GM21737 (cell line): Measurements from ENCODE around the gene KRTAP4-12.
"Not testable (repeated sequence)": the region's sequence is repeated elsewhere in the genome, so short reads cannot be mapped to it uniquely, and the experiment has no call there.

ENCODE experiments used
- ATAC-seq: cut with Tn5 transposase; IDR thresholded peaks from one replicate; pipeline ENCODE4 v1.9.1; 2021; ENCODE audit warnings: mild to moderate bottlenecking, moderate library complexity; ENCODE audit not compliant: unreplicated experiment

The KRTAP4-12 gene

GRCh38 chr17:41098042-41098441, 25.9 kb downstream of the KRTAP4-12 start, which contains the start of gene KRTAP4-8:
KRTAP4-8 (minus strand) TSS chr17:41098142; CDS start chr17:41098084, 58 bp downstream.
- no peak for ATAC-seq

GRCh38 chr17:41096055-41096454, 27.9 kb downstream of the KRTAP4-12 start:
- no peak for ATAC-seq

- ATAC-seq, result not testable (repeated sequence)
Measured at GRCh38 chr17:41088760-41089352, 35.1 kb downstream of the KRTAP4-12 start.

DNA sequence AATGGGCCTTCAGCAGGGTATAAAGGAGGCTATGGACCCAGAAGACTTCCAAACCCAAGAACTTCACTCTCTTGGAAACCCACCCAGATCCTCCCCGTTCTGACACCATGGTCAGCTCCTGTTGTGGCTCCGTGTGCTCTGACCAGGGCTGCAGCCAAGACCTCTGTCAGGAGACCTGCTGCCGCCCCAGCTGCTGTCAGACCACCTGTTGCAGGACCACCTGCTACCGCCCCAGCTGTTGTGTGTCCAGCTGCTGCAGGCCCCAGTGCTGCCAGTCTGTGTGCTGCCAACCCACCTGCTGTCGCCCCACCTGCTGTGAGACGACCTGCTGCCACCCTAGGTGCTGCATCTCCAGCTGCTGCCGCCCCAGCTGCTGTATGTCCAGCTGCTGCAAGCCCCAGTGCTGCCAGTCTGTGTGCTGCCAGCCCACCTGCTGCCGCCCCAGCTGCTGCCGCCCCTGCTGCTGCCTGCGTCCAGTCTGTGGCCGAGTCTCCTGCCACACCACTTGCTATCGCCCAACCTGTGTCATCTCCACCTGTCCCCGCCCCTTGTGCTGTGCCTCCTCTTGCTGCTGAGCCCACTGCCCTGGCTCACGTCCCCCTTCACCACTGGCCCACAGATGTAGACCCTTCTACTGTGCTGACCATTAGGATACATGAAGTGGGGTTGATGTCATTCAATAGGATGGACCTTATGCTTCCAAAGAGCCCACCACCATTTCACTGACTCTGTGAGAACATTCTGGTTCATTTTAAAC, 39.7 kb downstream of the KRTAP4-12 start, which contains the start of gene KRTAP4-7:
TSS of gene KRTAP4-7 (plus strand) at position 51 of the 757 bp plus-strand sequence. CDS start at position 108, 57 bp downstream.
- ATAC-seq, result not testable (repeated sequence)

DNA sequence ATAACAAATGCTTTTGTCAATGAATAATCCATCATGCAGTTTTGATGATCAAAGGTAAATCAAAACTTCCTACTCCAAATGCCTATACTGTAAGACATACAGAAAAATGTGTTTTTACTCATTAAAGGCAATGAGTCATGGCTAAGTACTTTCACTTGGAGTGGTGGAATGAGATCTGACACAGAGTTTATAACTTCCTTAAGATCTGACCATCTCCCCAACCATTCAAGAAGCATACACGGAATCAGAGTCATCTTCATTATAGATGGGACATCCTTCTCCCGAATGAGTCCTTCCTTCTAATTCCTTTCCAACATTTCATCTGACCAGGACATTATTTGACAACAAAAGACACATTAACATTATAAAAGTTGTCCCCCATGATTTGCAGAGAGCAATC, 40.6 kb downstream of the KRTAP4-12 start:
- not testable (repeated sequence) for ATAC-seq

- no peak for ATAC-seq
Measured at GRCh38 chr17:41082626-41083025, 41.4 kb downstream of the KRTAP4-12 start.

DNA sequence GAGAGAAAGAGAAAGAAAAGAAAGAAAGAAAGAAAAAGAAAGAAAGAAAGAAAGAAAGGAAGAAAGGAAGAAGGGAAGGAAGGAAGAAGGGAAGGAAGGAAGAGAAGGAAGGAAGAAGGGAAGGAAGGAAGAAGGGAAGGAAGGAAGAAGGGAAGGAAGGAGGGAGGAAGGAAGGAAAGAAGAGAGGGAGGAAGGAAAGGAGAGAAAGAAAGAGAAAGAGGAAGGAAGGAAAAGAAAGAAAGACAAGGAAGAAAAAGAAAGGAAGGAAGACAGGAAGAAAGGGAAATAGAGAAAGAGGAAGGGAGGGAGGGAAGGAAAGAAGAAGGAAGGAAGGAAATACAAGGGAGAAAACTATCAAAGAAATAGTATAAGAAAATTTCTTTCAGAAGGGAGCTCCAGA, 47.2 kb downstream of the KRTAP4-12 start:
- no peak for ATAC-seq

DNA sequence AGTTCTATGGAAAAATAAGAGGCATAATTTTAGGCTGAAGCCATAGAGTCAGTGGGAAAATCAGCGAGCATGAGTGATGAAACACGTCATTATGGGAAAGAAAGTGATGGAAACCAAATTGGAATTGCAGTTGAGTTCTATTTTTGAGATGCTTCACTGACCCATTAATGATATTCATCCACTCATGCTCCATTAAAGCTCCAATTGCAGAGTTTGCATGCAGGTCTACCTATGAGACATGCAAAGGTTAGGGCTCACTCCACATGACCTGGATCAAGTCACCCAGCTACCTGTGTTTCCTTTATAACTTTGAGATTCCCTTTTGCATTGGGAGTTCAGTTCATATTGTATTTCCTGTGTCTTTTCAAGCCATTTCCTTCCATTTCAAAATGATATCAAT, 50.3 kb downstream of the KRTAP4-12 start:
- ATAC-seq, result no peak
